GM12878 (cell line): ENCODE data around the gene ZSWIM7. TPM values are rescaled to one million over a fixed set of nuclear protein-coding genes. Genes with fewer than 3 reads are reported as not detected.

ENCODE experiments used
- BHLHE40 ChIP-seq, 2 experiments: fragments of 450-650 bp in 1 of 2; IDR thresholded peaks; 2 replicates each; pipeline ENCODE4 v1.6.1; 2011 to 2017; ENCODE audit warnings: low read depth in 2 of 2, borderline replicate concordance in 1 of 2, improper control_type of control experiment in 1 of 2, low read length in 1 of 2, mild to moderate bottlenecking in 1 of 2
- NFYB ChIP-seq: IDR thresholded peaks from 2 replicates; pipeline ENCODE4 v1.6.1; 2011; ENCODE audit warnings: low read depth, mild to moderate bottlenecking, low read length, improper control_type of control experiment, moderate library complexity; ENCODE audit not compliant: insufficient read depth
- SMC3 ChIP-seq: IDR thresholded peaks from 2 replicates; pipeline ENCODE4 v1.6.1; 2011; ENCODE audit warnings: low read length, improper control_type of control experiment, borderline replicate concordance
- TBL1XR1 ChIP-seq: IDR thresholded peaks from 2 replicates; pipeline ENCODE4 v1.6.1; 2012; ENCODE audit warnings: low read depth, low read length, improper control_type of control experiment
- ZNF384 ChIP-seq: IDR thresholded peaks from 2 replicates; pipeline ENCODE4 v1.6.1; 2012; ENCODE audit warnings: low read depth, mild to moderate bottlenecking, low read length, improper control_type of control experiment, borderline replicate concordance
- polyA plus RNA-seq, 11 experiments: library from polyadenylated mRNA; depleted of rRNA in 4 of 11; unstranded in 6 of 11; stranded (reverse) in 5 of 11; fragments of >200 nt; fragmentation: Nextera tagmentation in 4 of 11; fragmentation: Illumina TruSeq in 1 of 11; extraction: Ambion mirVana in 4 of 11; extraction: Trizol in 1 of 11; gene quantifications; 1 replicate in 1 of 11; 2 replicates in 10 of 11; pipeline versions ENCODE4 v1.2.1 to v1.2.3, GENCODE V29; 2011 to 2016; ENCODE audit warnings: inconsistent platforms in 2 of 11, missing spikeins in 2 of 11, low read depth in 1 of 11
- total RNA-seq, 4 experiments: library from RNA; depleted of rRNA in 3 of 4; stranded (reverse); fragments of >200 nt in 3 of 4; fragmentation: Illumina TruSeq in 1 of 4; extraction: Trizol in 1 of 4; gene quantifications; 2 replicates each; pipeline versions ENCODE4 v1.2.1 to v1.2.3, GENCODE V29; 2013 to 2021
- TF ChIP-seq, protein P1 (sequence below), 3 experiments: IDR thresholded peaks in 2 of 3; conservative IDR thresholded peaks in 1 of 3; 2 replicates each; pipeline ENCODE4 v1.5.1; 2011; ENCODE audit warnings: low read depth in 3 of 3, low read length in 3 of 3, mild to moderate bottlenecking in 3 of 3, control low read depth in 2 of 3, moderate library complexity in 2 of 3, inconsistent platforms in 1 of 3, mixed read lengths in 1 of 3; ENCODE audit not compliant: control insufficient read depth in 2 of 3, insufficient read depth in 1 of 3; ENCODE audit errors: extremely low read depth in 1 of 3
- TF ChIP-seq, protein P2 (sequence below): IDR thresholded peaks from 2 replicates; pipeline ENCODE4 v1.6.1; 2011; ENCODE audit warnings: mild to moderate bottlenecking, low read depth, low read length, moderate library complexity; ENCODE audit not compliant: insufficient replicate concordance

The ZSWIM7 gene
- total and polyA plus RNA-seq, 10 of the 15 experiments (the other 5 are each of a cell fraction or from before 2014, with no cell fraction given): 7.0 to 26.6 (median 9.9) TPM

GRCh38 chr17:15944759-15945526 lies 54.6 kb downstream of the ZSWIM7 start, which contains the start of gene ADORA2B (continued):
- TF ChIP-seq ZNF384: no peak
- peak; percentile 28; the same call in 1 of the 2 replicates for TF ChIP-seq SMC3
- TF ChIP-seq, protein P1, sequence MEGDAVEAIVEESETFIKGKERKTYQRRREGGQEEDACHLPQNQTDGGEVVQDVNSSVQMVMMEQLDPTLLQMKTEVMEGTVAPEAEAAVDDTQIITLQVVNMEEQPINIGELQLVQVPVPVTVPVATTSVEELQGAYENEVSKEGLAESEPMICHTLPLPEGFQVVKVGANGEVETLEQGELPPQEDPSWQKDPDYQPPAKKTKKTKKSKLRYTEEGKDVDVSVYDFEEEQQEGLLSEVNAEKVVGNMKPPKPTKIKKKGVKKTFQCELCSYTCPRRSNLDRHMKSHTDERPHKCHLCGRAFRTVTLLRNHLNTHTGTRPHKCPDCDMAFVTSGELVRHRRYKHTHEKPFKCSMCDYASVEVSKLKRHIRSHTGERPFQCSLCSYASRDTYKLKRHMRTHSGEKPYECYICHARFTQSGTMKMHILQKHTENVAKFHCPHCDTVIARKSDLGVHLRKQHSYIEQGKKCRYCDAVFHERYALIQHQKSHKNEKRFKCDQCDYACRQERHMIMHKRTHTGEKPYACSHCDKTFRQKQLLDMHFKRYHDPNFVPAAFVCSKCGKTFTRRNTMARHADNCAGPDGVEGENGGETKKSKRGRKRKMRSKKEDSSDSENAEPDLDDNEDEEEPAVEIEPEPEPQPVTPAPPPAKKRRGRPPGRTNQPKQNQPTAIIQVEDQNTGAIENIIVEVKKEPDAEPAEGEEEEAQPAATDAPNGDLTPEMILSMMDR (IDR thresholded peaks at IDR 0.05 in 2 of 3, conservative IDR thresholded peaks at IDR 0.05 in 1 of 3; ENCODE audit: control insufficient read depth in 2 of 3, extremely low read depth in 1 of 3, insufficient read depth in 1 of 3, low read depth in 3 of 3, low read length in 3 of 3): peak; percentile 22 to 53 (median 49); a peak in 4 of 6 replicates
- 0 out of 2 replicates have a peak, but pooled peaks have one; percentile 17 for TF ChIP-seq NFYB
- TF ChIP-seq TBL1XR1: no peak
- TF ChIP-seq, protein P2, sequence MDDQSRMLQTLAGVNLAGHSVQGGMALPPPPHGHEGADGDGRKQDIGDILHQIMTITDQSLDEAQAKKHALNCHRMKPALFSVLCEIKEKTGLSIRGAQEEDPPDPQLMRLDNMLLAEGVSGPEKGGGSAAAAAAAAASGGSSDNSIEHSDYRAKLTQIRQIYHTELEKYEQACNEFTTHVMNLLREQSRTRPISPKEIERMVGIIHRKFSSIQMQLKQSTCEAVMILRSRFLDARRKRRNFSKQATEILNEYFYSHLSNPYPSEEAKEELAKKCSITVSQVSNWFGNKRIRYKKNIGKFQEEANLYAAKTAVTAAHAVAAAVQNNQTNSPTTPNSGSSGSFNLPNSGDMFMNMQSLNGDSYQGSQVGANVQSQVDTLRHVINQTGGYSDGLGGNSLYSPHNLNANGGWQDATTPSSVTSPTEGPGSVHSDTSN: peak; percentile 89
- TF ChIP-seq BHLHE40 (IDR thresholded peaks at IDR 0.05; ENCODE audit: borderline replicate concordance in 1 of 2, low read depth in 2 of 2, low read length in 1 of 2): 0 out of 4 replicates have a peak, but pooled peaks of 1 of the 2 experiments have one; percentile 17
